DOHH2 (cell line): ENCODE results near the gene SPATA4.

Experiments
- H3F3A ChIP-seq: fragments of 200-600 bp; sonication (generic), shearing (Covaris generic); 2 replicates; pipeline ENCODE4 v1.6.0; 2016; ENCODE audit warnings: antibody characterized with exemption, mild to moderate bottlenecking; ENCODE audit not compliant: control insufficient read depth, insufficient read depth
- H3K27ac ChIP-seq: fragments of 200-600 bp; sonication (generic); 2 replicates; pipeline ENCODE4 v1.5.1; 2014; ENCODE audit warnings: low read depth, mild to moderate bottlenecking, low read length, moderate library complexity
- H3K27me3 ChIP-seq: fragments of 200-600 bp; sonication (generic); 2 replicates; pipeline ENCODE4 v1.6.1; 2014; ENCODE audit warnings: mild to moderate bottlenecking, low read length, mixed read lengths; ENCODE audit not compliant: control insufficient read depth
- H3K36me3 ChIP-seq: fragments of 200-600 bp; sonication (generic); 2 replicates; pipeline ENCODE4 v1.6.1; 2014; ENCODE audit warnings: mild to moderate bottlenecking, low read length, moderate library complexity, mixed read lengths; ENCODE audit not compliant: control insufficient read depth
- H3K4me1 ChIP-seq: fragments of 200-600 bp; sonication (generic); 2 replicates; pipeline ENCODE4 v1.6.1; 2014; ENCODE audit warnings: mild to moderate bottlenecking, low read length, mixed read lengths; ENCODE audit not compliant: control insufficient read depth
- H3K4me2 ChIP-seq: fragments of 200-600 bp; sonication (generic); 2 replicates; pipeline ENCODE4 v1.6.0; 2014; ENCODE audit warnings: mild to moderate bottlenecking, low read length, moderate library complexity
- H3K4me3 ChIP-seq: fragments of 200-600 bp; sonication (generic); 2 replicates; pipeline ENCODE4 v1.5.1; 2014; ENCODE audit warnings: mild to moderate bottlenecking, low read length, mixed read lengths
- H3K79me2 ChIP-seq: fragments of 200-600 bp; sonication (generic); 2 replicates; pipeline ENCODE4 v1.6.1; 2014; ENCODE audit warnings: mild to moderate bottlenecking, low read length, mixed read lengths; ENCODE audit not compliant: control insufficient read depth
- H3K9me2 ChIP-seq: fragments of 200-600 bp; sonication (generic); replicated peaks from 2 replicates; pipeline ENCODE4 v1.6.1; 2014; ENCODE audit warnings: mild to moderate bottlenecking, low read length, mixed read lengths; ENCODE audit not compliant: control insufficient read depth
- H3K9me3 ChIP-seq: fragments of 200-600 bp; sonication (generic); 2 replicates; pipeline ENCODE4 v1.6.1; 2014; ENCODE audit warnings: antibody characterized with exemption, low read length, mixed read lengths; ENCODE audit not compliant: control insufficient read depth, insufficient read depth
- H4K20me1 ChIP-seq: fragments of 200-600 bp; sonication (generic); 2 replicates; pipeline ENCODE4 v1.6.0; 2014; ENCODE audit warnings: low read depth, mild to moderate bottlenecking, antibody characterized with exemption, low read length, moderate library complexity; ENCODE audit not compliant: control insufficient read depth, insufficient read depth
- EZH2phosphoT487 ChIP-seq: fragments of 200-600 bp; sonication (generic); IDR thresholded peaks from 2 replicates; pipeline ENCODE4 v1.6.1; 2017; ENCODE audit warnings: borderline replicate concordance, mild to moderate bottlenecking, antibody characterized with exemption, low read length, moderate library complexity, mixed read lengths
- TF ChIP-seq, protein P1 (sequence below): fragments of 200-600 bp; sonication (generic); IDR thresholded peaks from one replicate; pipeline ENCODE4 v1.5.1; 2014; ENCODE audit warnings: antibody characterized with exemption, mild to moderate bottlenecking, low read depth, low read length; ENCODE audit not compliant: poor library complexity, severe bottlenecking

The SPATA4 gene

DNA sequence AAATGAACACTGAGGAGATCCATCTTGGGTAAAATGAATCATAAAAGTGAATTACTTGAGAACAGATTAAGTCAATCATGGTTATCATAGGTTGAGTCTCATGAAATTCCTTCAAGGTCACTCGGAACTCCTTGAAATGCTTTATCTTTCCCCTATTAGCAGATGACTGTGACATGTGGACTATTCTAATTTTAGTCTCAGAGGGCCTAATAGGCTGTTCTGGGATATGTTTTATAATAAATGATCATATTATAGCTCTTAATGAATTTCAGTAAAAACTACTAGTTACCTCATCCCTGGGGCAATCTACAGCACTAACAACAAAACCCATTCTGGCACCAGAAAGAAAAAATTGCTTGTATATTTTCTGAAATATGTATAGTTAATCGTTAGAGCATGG lies 44.7 kb downstream of the SPATA4 start:
- Histone ChIP-seq H3K4me3 (peak overlapping the region; percentile 48), H3K4me2 (peak overlapping the region; percentile 44), H3K79me2 (no peaks in the 10 kb centered on the region), H3K9me3 (no peaks in the 10 kb centered on the region), H3K4me1 (peaks cover 18% of the 10 kb centered on the region), H4K20me1 (no peaks in the 10 kb centered on the region), H3K9me2 (no peaks in the 10 kb centered on the region), H3F3A (peaks cover 6% of the 10 kb centered on the region; the same call in 1 of the 2 replicates), H3K27me3 (no peaks in the 10 kb centered on the region), H3K27ac (peak overlapping the region; percentile 49), H3K36me3 (no peaks in the 10 kb centered on the region)
- TF ChIP-seq, protein P1, sequence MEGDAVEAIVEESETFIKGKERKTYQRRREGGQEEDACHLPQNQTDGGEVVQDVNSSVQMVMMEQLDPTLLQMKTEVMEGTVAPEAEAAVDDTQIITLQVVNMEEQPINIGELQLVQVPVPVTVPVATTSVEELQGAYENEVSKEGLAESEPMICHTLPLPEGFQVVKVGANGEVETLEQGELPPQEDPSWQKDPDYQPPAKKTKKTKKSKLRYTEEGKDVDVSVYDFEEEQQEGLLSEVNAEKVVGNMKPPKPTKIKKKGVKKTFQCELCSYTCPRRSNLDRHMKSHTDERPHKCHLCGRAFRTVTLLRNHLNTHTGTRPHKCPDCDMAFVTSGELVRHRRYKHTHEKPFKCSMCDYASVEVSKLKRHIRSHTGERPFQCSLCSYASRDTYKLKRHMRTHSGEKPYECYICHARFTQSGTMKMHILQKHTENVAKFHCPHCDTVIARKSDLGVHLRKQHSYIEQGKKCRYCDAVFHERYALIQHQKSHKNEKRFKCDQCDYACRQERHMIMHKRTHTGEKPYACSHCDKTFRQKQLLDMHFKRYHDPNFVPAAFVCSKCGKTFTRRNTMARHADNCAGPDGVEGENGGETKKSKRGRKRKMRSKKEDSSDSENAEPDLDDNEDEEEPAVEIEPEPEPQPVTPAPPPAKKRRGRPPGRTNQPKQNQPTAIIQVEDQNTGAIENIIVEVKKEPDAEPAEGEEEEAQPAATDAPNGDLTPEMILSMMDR = no peak
- no peak for TF ChIP-seq EZH2phosphoT487

DNA sequence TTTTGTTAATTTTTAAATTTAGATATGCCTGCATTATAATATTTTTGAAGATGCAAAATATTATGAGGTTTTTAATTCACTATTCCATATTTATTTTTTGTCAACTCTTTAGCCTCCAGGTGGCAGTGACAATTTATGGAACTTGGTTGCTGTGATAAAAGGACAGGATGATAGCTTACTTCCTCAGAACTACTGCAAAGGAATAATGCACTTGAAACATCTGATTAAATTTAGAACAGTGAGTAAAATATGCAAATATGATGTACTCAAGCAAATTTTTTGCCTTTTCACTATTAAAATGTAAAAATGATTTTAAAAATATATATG lies 45.1 kb downstream of the SPATA4 start:
- Histone ChIP-seq H3K79me2 (no peaks in the 10 kb centered on the region), H3K9me2 (no peaks in the 10 kb centered on the region), H3K27me3 (no peaks in the 10 kb centered on the region), H3K9me3 (no peaks in the 10 kb centered on the region), H3K4me3 (peak overlapping the region; percentile 48; the same call in 1 of the 2 replicates), H3K36me3 (no peaks in the 10 kb centered on the region), H3K4me1 (peaks cover 18% of the 10 kb centered on the region), H3K27ac (peak overlapping the region; percentile 49), H3F3A (peaks cover 6% of the 10 kb centered on the region; the same call in 1 of the 2 replicates), H4K20me1 (no peaks in the 10 kb centered on the region), H3K4me2 (peak overlapping the region; percentile 44)
- no peak for TF ChIP-seq EZH2phosphoT487
- TF ChIP-seq, protein P1 = peak; percentile 43

DNA sequence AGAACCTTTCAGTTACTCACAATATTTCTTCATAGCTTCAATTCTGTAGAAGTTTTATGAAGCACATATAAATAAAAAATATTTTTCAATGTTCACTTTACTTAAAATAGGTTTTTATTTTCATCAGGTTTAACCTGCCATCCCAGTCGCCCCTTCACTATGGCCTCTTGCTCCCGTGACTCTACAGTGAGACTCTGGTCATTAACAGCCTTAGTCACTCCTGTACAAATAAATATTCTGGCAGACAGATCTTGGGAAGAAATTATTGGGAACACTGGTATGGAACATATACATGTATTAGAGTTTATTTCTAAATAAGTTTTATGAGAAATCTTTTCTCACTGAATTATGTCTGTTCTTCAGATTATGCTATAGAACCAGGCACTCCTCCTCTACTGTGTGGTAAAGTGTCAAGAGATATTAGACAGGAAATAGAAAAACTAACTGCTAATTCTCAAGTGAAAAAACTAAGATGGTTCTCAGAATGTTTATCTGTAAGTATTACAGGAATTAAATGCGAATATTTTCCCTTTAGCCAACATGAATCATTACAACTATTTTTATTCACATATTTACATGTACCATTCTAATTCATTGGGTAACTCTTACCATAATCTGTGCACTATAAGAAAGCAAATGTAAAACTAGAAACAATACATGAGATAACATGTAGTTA lies 45.6 kb downstream of the SPATA4 start:
- no peaks in the 10 kb centered on the region for H3K36me3 ChIP-seq
- no peaks in the 10 kb centered on the region for H3K79me2 ChIP-seq
- H3K27ac ChIP-seq = peak overlapping the region; percentile 32; the same call in 1 of the 2 replicates
- TF ChIP-seq, protein P1 = no peak
- no peak for TF ChIP-seq EZH2phosphoT487
- no peaks in the 10 kb centered on the region for H3K27me3 ChIP-seq
- no peaks in the 10 kb centered on the region for H3K9me3 ChIP-seq
- no peaks in the 10 kb centered on the region for H3K9me2 ChIP-seq
- H3K4me3 ChIP-seq = peak overlapping the region; percentile 32; the same call in 1 of the 2 replicates
- H4K20me1 ChIP-seq = no peaks in the 10 kb centered on the region
- H3K4me1 ChIP-seq = peaks cover 18% of the 10 kb centered on the region
- H3F3A ChIP-seq = peaks cover 6% of the 10 kb centered on the region; the same call in 1 of the 2 replicates
- peak overlapping the region; percentile 44 for H3K4me2 ChIP-seq
